Measurements from ENCODE around the gene BCL2A1.

- TF ChIP-seq, protein P1, sequence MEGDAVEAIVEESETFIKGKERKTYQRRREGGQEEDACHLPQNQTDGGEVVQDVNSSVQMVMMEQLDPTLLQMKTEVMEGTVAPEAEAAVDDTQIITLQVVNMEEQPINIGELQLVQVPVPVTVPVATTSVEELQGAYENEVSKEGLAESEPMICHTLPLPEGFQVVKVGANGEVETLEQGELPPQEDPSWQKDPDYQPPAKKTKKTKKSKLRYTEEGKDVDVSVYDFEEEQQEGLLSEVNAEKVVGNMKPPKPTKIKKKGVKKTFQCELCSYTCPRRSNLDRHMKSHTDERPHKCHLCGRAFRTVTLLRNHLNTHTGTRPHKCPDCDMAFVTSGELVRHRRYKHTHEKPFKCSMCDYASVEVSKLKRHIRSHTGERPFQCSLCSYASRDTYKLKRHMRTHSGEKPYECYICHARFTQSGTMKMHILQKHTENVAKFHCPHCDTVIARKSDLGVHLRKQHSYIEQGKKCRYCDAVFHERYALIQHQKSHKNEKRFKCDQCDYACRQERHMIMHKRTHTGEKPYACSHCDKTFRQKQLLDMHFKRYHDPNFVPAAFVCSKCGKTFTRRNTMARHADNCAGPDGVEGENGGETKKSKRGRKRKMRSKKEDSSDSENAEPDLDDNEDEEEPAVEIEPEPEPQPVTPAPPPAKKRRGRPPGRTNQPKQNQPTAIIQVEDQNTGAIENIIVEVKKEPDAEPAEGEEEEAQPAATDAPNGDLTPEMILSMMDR (conservative IDR thresholded peaks at IDR 0.05 in 1 of 2, IDR thresholded peaks at IDR 0.05 in 1 of 2; ENCODE audit: low read depth in 1 of 2, low read length in 2 of 2) = no peak
- TF ChIP-seq EZH2 (IDR thresholded peaks at IDR 0.05; ENCODE audit: low read length, missing control alignments) = no peak
Observed at GRCh38 chr15:80003934-80004472, 33.0 kb upstream of the BCL2A1 start.

Measured in fibroblast of lung (primary cell).